Type B pancreatic cell (in vitro differentiated cells): ENCODE data around the gene ADGRL3. TPM values are rescaled to one million over a fixed set of nuclear protein-coding genes. Genes with fewer than 3 reads are reported as not detected.

Experiments used
- DNase-seq: peaks from one replicate; pipeline ENCODE4 v3.0.0; 2021; ENCODE audit warnings: mixed read lengths; ENCODE audit not compliant: unreplicated experiment; ENCODE audit errors: extremely low spot score
- H3K27ac Mint-ChIP-seq: 2 replicates; pipeline ENCODE4 v1.8.0; 2021; ENCODE audit warnings: mild to moderate bottlenecking, mixed read lengths
- H3K27me3 Mint-ChIP-seq: 2 replicates; pipeline ENCODE4 v1.8.0; 2021; ENCODE audit warnings: mixed read lengths
- H3K36me3 Mint-ChIP-seq: 2 replicates; pipeline ENCODE4 v1.8.0; 2021; ENCODE audit warnings: mixed read lengths
- H3K4me1 Mint-ChIP-seq: one replicate; pipeline ENCODE4 v1.8.0; 2021; ENCODE audit warnings: mixed read lengths; ENCODE audit not compliant: unreplicated experiment
- H3K4me3 Mint-ChIP-seq: 2 replicates; pipeline ENCODE4 v1.8.0; 2021; ENCODE audit warnings: mild to moderate bottlenecking, mixed read lengths
- H3K9me3 Mint-ChIP-seq: 2 replicates; pipeline ENCODE4 v1.8.0; 2021; ENCODE audit warnings: mixed read lengths
- total RNA-seq: library from RNA; stranded (reverse); gene quantifications from 2 replicates; pipeline ENCODE4 v1.2.1, GENCODE V29; 2021; ENCODE audit warnings: low replicate concordance
- TF ChIP-seq, protein P1 (sequence below): fragments of 200-600 bp; sonication (generic); conservative IDR thresholded peaks from 2 replicates; pipeline ENCODE4 v1.5.0; 2021; ENCODE audit warnings: antibody characterized with exemption, mild to moderate bottlenecking

ADGRL3 gene
- total RNA-seq, 1 donor from 2014 or later, result 53.5 TPM

DNA sequence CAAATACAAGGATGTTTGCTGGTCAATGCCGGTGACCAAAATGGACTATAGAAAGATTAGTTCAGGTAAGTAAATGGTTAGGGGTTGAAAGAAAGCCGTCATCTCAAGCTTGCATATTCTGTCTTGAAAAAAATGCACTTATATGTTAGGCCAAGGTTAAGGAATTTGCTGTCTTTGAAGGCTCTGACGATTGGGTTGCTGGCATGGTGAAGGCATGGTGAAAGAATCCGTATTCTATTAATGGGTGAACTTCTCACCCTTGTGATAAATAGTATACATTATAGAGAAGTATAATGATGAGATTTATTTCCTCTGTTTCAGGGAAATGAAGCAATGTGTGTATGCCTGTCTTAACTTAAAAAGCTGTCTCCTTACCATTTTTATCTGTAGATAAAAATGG lies 132.6 kb downstream of the ADGRL3 start:
- Mint-ChIP-seq H3K36me3 (peaks cover 7% of the 10 kb centered on the region), H3K4me1 (peaks cover 22% of the 10 kb centered on the region), H3K27ac (no peak overlapping the region), H3K9me3 (peaks cover 12% of the 10 kb centered on the region), H3K27me3 (no peaks in the 10 kb centered on the region), H3K4me3 (no peak overlapping the region)
- TF ChIP-seq, protein P1, sequence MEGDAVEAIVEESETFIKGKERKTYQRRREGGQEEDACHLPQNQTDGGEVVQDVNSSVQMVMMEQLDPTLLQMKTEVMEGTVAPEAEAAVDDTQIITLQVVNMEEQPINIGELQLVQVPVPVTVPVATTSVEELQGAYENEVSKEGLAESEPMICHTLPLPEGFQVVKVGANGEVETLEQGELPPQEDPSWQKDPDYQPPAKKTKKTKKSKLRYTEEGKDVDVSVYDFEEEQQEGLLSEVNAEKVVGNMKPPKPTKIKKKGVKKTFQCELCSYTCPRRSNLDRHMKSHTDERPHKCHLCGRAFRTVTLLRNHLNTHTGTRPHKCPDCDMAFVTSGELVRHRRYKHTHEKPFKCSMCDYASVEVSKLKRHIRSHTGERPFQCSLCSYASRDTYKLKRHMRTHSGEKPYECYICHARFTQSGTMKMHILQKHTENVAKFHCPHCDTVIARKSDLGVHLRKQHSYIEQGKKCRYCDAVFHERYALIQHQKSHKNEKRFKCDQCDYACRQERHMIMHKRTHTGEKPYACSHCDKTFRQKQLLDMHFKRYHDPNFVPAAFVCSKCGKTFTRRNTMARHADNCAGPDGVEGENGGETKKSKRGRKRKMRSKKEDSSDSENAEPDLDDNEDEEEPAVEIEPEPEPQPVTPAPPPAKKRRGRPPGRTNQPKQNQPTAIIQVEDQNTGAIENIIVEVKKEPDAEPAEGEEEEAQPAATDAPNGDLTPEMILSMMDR, result no peak
- no peak for DNase-seq

DNA sequence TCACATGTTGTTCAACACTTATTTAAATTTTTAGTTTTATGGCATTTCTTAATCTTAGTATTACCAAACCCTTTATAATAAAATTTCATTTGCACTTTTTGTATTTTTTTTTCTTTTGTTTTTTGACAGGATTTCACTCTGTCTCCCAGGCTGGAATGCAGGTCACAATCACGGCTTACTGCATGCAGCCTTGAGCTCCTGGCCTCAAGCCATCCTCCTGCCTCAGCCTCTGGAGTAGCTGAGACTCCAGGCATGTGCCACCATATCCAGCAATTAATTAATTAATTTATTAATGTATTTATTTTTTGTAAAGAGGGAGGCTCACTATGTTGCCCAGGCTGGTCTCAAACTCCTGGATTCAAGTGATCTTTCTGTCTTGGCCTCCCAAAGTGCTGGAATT lies 133.4 kb downstream of the ADGRL3 start:
- TF ChIP-seq, protein P1, result no peak
- Mint-ChIP-seq H3K9me3 (peaks cover 12% of the 10 kb centered on the region), H3K27me3 (no peaks in the 10 kb centered on the region), H3K4me1 (peaks cover 22% of the 10 kb centered on the region), H3K36me3 (peaks cover 7% of the 10 kb centered on the region), H3K27ac (no peak overlapping the region), H3K4me3 (no peak overlapping the region)
- no peak for DNase-seq

GRCh38 chr4:61335241-61335763 lies 135.2 kb downstream of the ADGRL3 start:
- no peaks in the 10 kb centered on the region for H3K27me3 Mint-ChIP-seq
- peaks cover 22% of the 10 kb centered on the region for H3K4me1 Mint-ChIP-seq
- no peak overlapping the region for H3K27ac Mint-ChIP-seq
- TF ChIP-seq, protein P1, result no peak
- H3K36me3 Mint-ChIP-seq, result peaks cover 2% of the 10 kb centered on the region
- H3K4me3 Mint-ChIP-seq, result no peak overlapping the region
- H3K9me3 Mint-ChIP-seq, result peaks cover 6% of the 10 kb centered on the region
- DNase-seq, result no peak

GRCh38 chr4:61336488-61336887 lies 136.4 kb downstream of the ADGRL3 start:
- no peaks in the 10 kb centered on the region for H3K9me3 Mint-ChIP-seq
- H3K27me3 Mint-ChIP-seq, result no peaks in the 10 kb centered on the region
- no peak for DNase-seq
- TF ChIP-seq, protein P1, result no peak
- H3K4me1 Mint-ChIP-seq, result peaks cover 22% of the 10 kb centered on the region
- H3K36me3 Mint-ChIP-seq, result no peaks in the 10 kb centered on the region
- no peak overlapping the region for H3K27ac Mint-ChIP-seq
- H3K4me3 Mint-ChIP-seq, result peak overlapping the region; percentile 16

GRCh38 chr4:61336916-61337315 lies 136.8 kb downstream of the ADGRL3 start:
- no peak overlapping the region for H3K27ac Mint-ChIP-seq
- H3K9me3 Mint-ChIP-seq, result no peaks in the 10 kb centered on the region
- no peak for DNase-seq
- TF ChIP-seq, protein P1, result no peak
- H3K36me3 Mint-ChIP-seq, result no peaks in the 10 kb centered on the region
- peaks cover 22% of the 10 kb centered on the region for H3K4me1 Mint-ChIP-seq
- H3K27me3 Mint-ChIP-seq, result no peaks in the 10 kb centered on the region
- no peak overlapping the region for H3K4me3 Mint-ChIP-seq

- Mint-ChIP-seq H3K9me3 (no peaks in the 10 kb centered on the region), H3K4me1 (peaks cover 14% of the 10 kb centered on the region), H3K27ac (no peak overlapping the region), H3K36me3 (no peaks in the 10 kb centered on the region), H3K4me3 (no peak overlapping the region), H3K27me3 (no peaks in the 10 kb centered on the region)
- TF ChIP-seq, protein P1, result no peak
- DNase-seq, result no peak
Measured at GRCh38 chr4:61342061-61342460, 141.9 kb downstream of the ADGRL3 start.
